Endothelial cell of umbilical vein (primary cell): ENCODE measurements around the gene COPS7B. TPM values are rescaled to one million over a fixed set of nuclear protein-coding genes. Genes with fewer than 3 reads are reported as not detected.

Experiments used
- BruUV-seq: library from RNA; stranded (reverse); fragments of 400-500 nt; replicated peaks from 2 replicates; lab custom pipeline; 2021; lab: Mats Ljungman, UMichigan
- CTCF ChIA-PET: fragments of 300-600, 350-600 bp; sonication (Branson Sonifier 250); formaldehyde crosslinking; loops from one replicate; lab custom pipeline; 2021; ENCODE audit warnings: antibody characterized with exemption, inconsistent platforms; lab: Charles Lee
- POLR2A ChIA-PET: fragments of 300-600, 350-600 bp; sonication (Branson Sonifier 250); formaldehyde crosslinking; loops from one replicate; lab custom pipeline; 2021; ENCODE audit warnings: antibody characterized with exemption, inconsistent platforms; lab: Charles Lee
- DNase-seq: peaks from one replicate; pipeline ENCODE4 v3.0.0-alpha.2; 2011; ENCODE audit warnings: low read depth, low spot score
- FAIRE-seq: peaks from 2 replicates; lab custom pipeline; 2011; peaks lifted over from hg19 to GRCh38; lab: Jason Lieb, UNC
- H2AFZ ChIP-seq: 2 replicates; pipeline ENCODE4 v1.6.0; 2012; ENCODE audit warnings: low read depth, low read length, control low read depth, inconsistent platforms
- H3K27ac ChIP-seq: 2 replicates; pipeline ENCODE4 v1.5.1; 2011; ENCODE audit warnings: low read depth, mild to moderate bottlenecking, control low read depth, low read length, moderate library complexity; ENCODE audit not compliant: insufficient read depth
- H3K27me3 ChIP-seq, 2 experiments: 2 replicates each; pipeline versions ENCODE4 v1.6.0 to v1.6.1; 2011; ENCODE audit warnings: low read length in 2 of 2, mixed read lengths in 1 of 2; ENCODE audit not compliant: control insufficient read depth in 2 of 2, insufficient read depth in 2 of 2
- H3K36me3 ChIP-seq, 2 experiments: 2 replicates in 1 of 2; 3 replicates in 1 of 2; pipeline ENCODE4 v1.5.1; 2011; ENCODE audit warnings: low read length in 2 of 2, mild to moderate bottlenecking in 1 of 2, moderate library complexity in 1 of 2; ENCODE audit not compliant: control insufficient read depth in 2 of 2, insufficient read depth in 2 of 2; ENCODE audit errors: extremely low read depth in 1 of 2
- H3K4me1 ChIP-seq: 3 replicates; pipeline ENCODE4 v1.5.1; 2011; ENCODE audit warnings: mild to moderate bottlenecking, low read length; ENCODE audit not compliant: control insufficient read depth, insufficient read depth; ENCODE audit errors: extremely low read depth
- H3K4me2 ChIP-seq: 2 replicates; pipeline ENCODE4 v1.6.1; 2011; ENCODE audit warnings: low read length, control low read depth, mixed read lengths; ENCODE audit not compliant: insufficient read depth
- H3K4me3 ChIP-seq, 3 experiments: fragments of 200-600 bp in 1 of 3; sonication (generic), shearing (Covaris generic) in 1 of 3; replicated peaks in 1 of 3; 2 replicates each; pipeline ENCODE4 v1.5.1; 2011 to 2016; ENCODE audit warnings: control low read depth in 3 of 3, low read length in 3 of 3, mild to moderate bottlenecking in 2 of 3, inconsistent platforms in 1 of 3, low read depth in 1 of 3, moderate library complexity in 1 of 3; ENCODE audit not compliant: insufficient read depth in 1 of 3
- H3K79me2 ChIP-seq: 2 replicates; pipeline ENCODE4 v1.6.0; 2012; ENCODE audit warnings: low read length, inconsistent platforms; ENCODE audit not compliant: control insufficient read depth, insufficient read depth
- H3K9ac ChIP-seq: replicated peaks from 2 replicates; pipeline ENCODE3; 2011; ENCODE audit warnings: low read length, control low read depth; ENCODE audit not compliant: insufficient read depth; ENCODE audit errors: extremely low read depth
- H3K9me1 ChIP-seq: replicated peaks from 3 replicates; pipeline ENCODE4 v1.6.0; 2011; ENCODE audit warnings: mild to moderate bottlenecking, low read length; ENCODE audit not compliant: control insufficient read depth, insufficient read depth; ENCODE audit errors: extremely low read depth
- H3K9me3 ChIP-seq: replicated peaks from 2 replicates; pipeline ENCODE4 v1.5.1; 2012; ENCODE audit warnings: low read length, inconsistent platforms; ENCODE audit not compliant: control insufficient read depth, insufficient read depth
- H4K20me1 ChIP-seq: replicated peaks from 2 replicates; pipeline ENCODE3; 2011; ENCODE audit warnings: mild to moderate bottlenecking, low read length; ENCODE audit not compliant: control insufficient read depth, insufficient read depth; ENCODE audit errors: extremely low read depth
- CTCF ChIP-seq, 2 donors: IDR thresholded peaks; 1 replicate in 1 of 2; 2 replicates in 1 of 2; pipeline ENCODE4 v1.5.1; 2011; ENCODE audit warnings: low read length in 2 of 2, mild to moderate bottlenecking in 2 of 2, moderate library complexity in 2 of 2, control low read depth in 1 of 2, inconsistent platforms in 1 of 2, low read depth in 1 of 2; ENCODE audit not compliant: insufficient read depth in 1 of 2; ENCODE audit errors: extremely low read depth in 1 of 2
- EZH2 ChIP-seq: IDR thresholded peaks from 2 replicates; pipeline ENCODE4 v1.6.1; 2012; ENCODE audit warnings: borderline replicate concordance, low read depth, mild to moderate bottlenecking, moderate library complexity, low read length, inconsistent platforms; ENCODE audit not compliant: severe bottlenecking
- MYC ChIP-seq: IDR thresholded peaks from one replicate; pipeline ENCODE4 v1.6.1; 2011; ENCODE audit warnings: mild to moderate bottlenecking, low read depth, low read length
- POLR2A ChIP-seq: IDR thresholded peaks from 2 replicates; pipeline ENCODE4 v1.6.1; 2012; ENCODE audit warnings: low read depth, mild to moderate bottlenecking, control low read depth, low read length
- dilution Hi-C: fragments of 300-500 bp; cut with MboI; formaldehyde crosslinking; loops from one replicate; pipeline ENCODE4 v1.15.0; 2019; ENCODE audit warnings: low sequenced_read_pairs; ENCODE audit not compliant: extremely low pct_ligation_motif_present
- intact Hi-C: fragments of 100-400 bp; cut with micrococcal nuclease; formaldehyde crosslinking; loops from one replicate; pipeline ENCODE4 v1.10.0; 2022
- polyA plus RNA-seq, 4 experiments: library from polyadenylated mRNA; depleted of rRNA in 3 of 4; stranded (reverse) in 3 of 4; unstranded in 1 of 4; fragments of >200 nt; gene quantifications; 2 replicates each; pipeline versions ENCODE4 v1.2.1 to v1.2.3, GENCODE V29; 2011 to 2012; ENCODE audit warnings: missing spikeins in 1 of 4
- small RNA-seq: library from RNA; depleted of rRNA; stranded (forward); fragments of <200 nt; gene quantifications from one replicate; pipeline ENCODE3, GENCODE V24; 2012; ENCODE audit warnings: low replicate concordance, low read depth; ENCODE audit not compliant: insufficient read depth, insufficient read length
- total RNA-seq: library from RNA; stranded (reverse); gene quantifications from 2 replicates; pipeline ENCODE4 v1.2.3, GENCODE V29; 2021

Gene COPS7B
- total and polyA plus RNA-seq, 2 donors (not counting 3 experiments of a cell fraction or from before 2014, with no cell fraction given): 50.3 to 59.2 TPM

GRCh38 chr2:231856959-231857358 lies 70.7 kb downstream of the COPS7B start:
- no peak overlapping the region for H2AFZ ChIP-seq
- H3K27me3 ChIP-seq: no peaks in the 10 kb centered on the region
- no peak overlapping the region for H3K4me2 ChIP-seq
- no peaks in the 10 kb centered on the region for H3K36me3 ChIP-seq
- no peaks in the 10 kb centered on the region for H3K4me1 ChIP-seq
- FAIRE-seq: no peak
- no peak overlapping the region for H3K9ac ChIP-seq
- no peaks in the 10 kb centered on the region for H3K9me1 ChIP-seq
- TF ChIP-seq CTCF (IDR thresholded peaks at IDR 0.05; ENCODE audit: extremely low read depth in 1 of 2, insufficient read depth in 1 of 2, low read depth in 1 of 2, low read length in 2 of 2) (no peak), MYC (no peak), EZH2 (no peak), POLR2A (no peak)
- no peaks in the 10 kb centered on the region for H3K9me3 ChIP-seq
- DNase-seq: no peak
- H3K27ac ChIP-seq: no peak overlapping the region
- intact Hi-C loops (no loop called here), dilution Hi-C loops (no loop called here)
- H3K79me2 ChIP-seq: no peaks in the 10 kb centered on the region
- no peak overlapping the region for H3K4me3 ChIP-seq
- H4K20me1 ChIP-seq: no peaks in the 10 kb centered on the region
- no TSS peak for BruUV-seq
- ChIA-PET CTCF (no interaction called here), POLR2A (no interaction called here)

Small RNAs within 50 kb of the gene (small RNA-seq; reads per million reads assigned to genes)
- gene AC073476.4: not detected

Other genes starting within 250 kb of the COPS7B start
- not detected in 2 replicates for gene TEX44, start 193.6 kb upstream of the COPS7B start, total RNA-seq
- gene TEX44, start 193.6 kb upstream of the COPS7B start, polyA plus RNA-seq: not detected in 2 replicates
- 1,418 and 1,488 TPM in 2 replicates for gene PTMA, start 77.9 kb upstream of the COPS7B start, total RNA-seq
- gene PTMA, start 77.9 kb upstream of the COPS7B start, polyA plus RNA-seq: 273 and 404 TPM in 2 replicates
- 23.8 and 24.3 TPM in 2 replicates for gene PDE6D, start 5.2 kb upstream of the COPS7B start, total RNA-seq
- 36.8 and 38.6 TPM in 2 replicates for gene PDE6D, start 5.2 kb upstream of the COPS7B start, polyA plus RNA-seq
- gene NPPC, start 140.0 kb downstream of the COPS7B start, total RNA-seq: not detected in 2 replicates
- not detected in 2 replicates for gene NPPC, start 140.0 kb downstream of the COPS7B start, polyA plus RNA-seq
- gene DIS3L2, start 175.3 kb downstream of the COPS7B start, total RNA-seq: 31.2 and 31.5 TPM in 2 replicates
- gene DIS3L2, start 175.3 kb downstream of the COPS7B start, polyA plus RNA-seq: 14.6 and 16.0 TPM in 2 replicates